WTC11 (cell line): ENCODE measurements around the gene IL2RA. TPM values are rescaled to one million over a fixed set of nuclear protein-coding genes. Genes with fewer than 3 reads are reported as not detected.
A peak's percentile ranks its signal among the peaks of the same experiment; 100 is the strongest.

ENCODE experiments used
- ATAC-seq: fragments of 200-7000 bp; cut with Tn5 transposase; 2 replicates; pipeline ENCODE4 v1.10.0; 2021; ENCODE audit warnings: mild to moderate bottlenecking, moderate library complexity
- CTCF ChIA-PET: fragments of 300-600 bp; sonication (Branson Sonifier 250); formaldehyde crosslinking; loops from one replicate; lab custom pipeline; 2021; ENCODE audit warnings: antibody characterized with exemption; lab: Charles Lee
- POLR2A ChIA-PET: fragments of 350-600 bp; sonication (Branson Sonifier 250); formaldehyde crosslinking; loops from one replicate; lab custom pipeline; 2021; ENCODE audit warnings: antibody characterized with exemption; lab: Charles Lee
- DNase-seq: peaks from one replicate; pipeline ENCODE4 v3.0.0; 2021; ENCODE audit warnings: low spot score
- H3K27ac Mint-ChIP-seq: 2 replicates; pipeline ENCODE4 v1.8.0; 2021; ENCODE audit warnings: mixed read lengths
- H3K27me3 Mint-ChIP-seq: 2 replicates; pipeline ENCODE4 v1.8.0; 2021; ENCODE audit warnings: low read depth, mild to moderate bottlenecking, moderate library complexity, mixed read lengths
- H3K36me3 Mint-ChIP-seq: 2 replicates; pipeline ENCODE4 v1.8.0; 2021; ENCODE audit warnings: mixed read lengths
- H3K4me1 Mint-ChIP-seq: 2 replicates; pipeline ENCODE4 v1.8.0; 2022; ENCODE audit warnings: mixed read lengths
- H3K4me3 Mint-ChIP-seq: 2 replicates; pipeline ENCODE4 v1.8.0; 2021; ENCODE audit warnings: mild to moderate bottlenecking, moderate library complexity, mixed read lengths
- H3K9me3 Mint-ChIP-seq: 2 replicates; pipeline ENCODE4 v1.8.0; 2021; ENCODE audit warnings: mixed read lengths
- ARID4B ChIP-seq: sonication (generic); formaldehyde crosslinking; IDR thresholded peaks from 2 replicates; pipeline ENCODE4 v1.8.0; 2023; ENCODE audit warnings: missing genetic modification reagents, mild to moderate bottlenecking, borderline replicate concordance
- ESRRA ChIP-seq: sonication (generic); formaldehyde crosslinking; IDR thresholded peaks from 2 replicates; pipeline ENCODE4 v1.8.1; 2022; ENCODE audit warnings: mild to moderate bottlenecking, missing genetic modification reagents, borderline replicate concordance
- FOXK1 ChIP-seq: sonication (generic); formaldehyde crosslinking; IDR thresholded peaks from 2 replicates; pipeline ENCODE4 v1.8.0; 2022; ENCODE audit warnings: mild to moderate bottlenecking, moderate library complexity, missing genetic modification reagents
- FOXP4 ChIP-seq: sonication (generic); formaldehyde crosslinking; IDR thresholded peaks from 2 replicates; pipeline ENCODE4 v1.8.0; 2022; ENCODE audit warnings: mild to moderate bottlenecking, missing genetic modification reagents
- GABPB1 ChIP-seq: sonication (generic); formaldehyde crosslinking; IDR thresholded peaks from 2 replicates; pipeline ENCODE4 v1.8.1; 2023; ENCODE audit warnings: mild to moderate bottlenecking, missing genetic modification reagents
- HMGXB4 ChIP-seq: sonication (generic); formaldehyde crosslinking; IDR thresholded peaks from 2 replicates; pipeline ENCODE4 v1.8.1; 2023; ENCODE audit warnings: mild to moderate bottlenecking, moderate library complexity, missing genetic modification reagents
- total RNA-seq: library from RNA; stranded (reverse); gene quantifications from 3 replicates; pipeline ENCODE4 v1.2.3, GENCODE V29; 2021
- TF ChIP-seq, protein P1 (sequence below): fragments of 200-600 bp; IDR thresholded peaks from 2 replicates; pipeline ENCODE4 v1.8.0; 2022; ENCODE audit warnings: antibody characterized with exemption
- TF ChIP-seq, protein P2 (sequence below): sonication (generic); formaldehyde crosslinking; IDR thresholded peaks from 2 replicates; pipeline ENCODE4 v1.8.0; 2022; ENCODE audit warnings: mild to moderate bottlenecking, missing genetic modification reagents
- TF ChIP-seq, protein P3 (sequence below): fragments of 250-450 bp; sonication (Bioruptor Pico); IDR thresholded peaks from 2 replicates; pipeline ENCODE4 v2.1.2; 2022; ENCODE audit warnings: mild to moderate bottlenecking, moderate library complexity

Gene IL2RA
- total RNA-seq, 1 experiment from 2014 or later, result 0.31 TPM

- DNase-seq (peak; percentile 92), ATAC-seq (peak; percentile 68)
- Mint-ChIP-seq H3K36me3 (no peaks in the 10 kb centered on the region), H3K27ac (peak overlapping the region; percentile 76; the same call in 1 of the 2 replicates), H3K9me3 (peaks cover 8% of the 10 kb centered on the region), H3K27me3 (no peaks in the 10 kb centered on the region; the same call in 1 of the 2 replicates)
- CTCF ChIA-PET, result interaction anchor here (0.5 to 2.6 kb wide), 43 partner anchors 7 to 521 kb away, joined by 3 to 47 read pairs (median 5); partner anchors contain the start of genes ANKRD16, FBH1, IL15RA and PFKFB3
- TF ChIP-seq ARID4B (CRISPR knock-in tag) (peak; percentile 62; the same call in 1 of the 2 replicates), HMGXB4 (peak; percentile 47; the same call in 1 of the 2 replicates), FOXK1 (CRISPR knock-in tag) (peak; percentile 92), ESRRA (no peak), FOXP4 (CRISPR knock-in tag) (peak; percentile 82; the same call in 1 of the 2 replicates), GABPB1 (CRISPR knock-in tag) (peak; percentile 45; the same call in 1 of the 2 replicates)
- TF ChIP-seq, protein P1, sequence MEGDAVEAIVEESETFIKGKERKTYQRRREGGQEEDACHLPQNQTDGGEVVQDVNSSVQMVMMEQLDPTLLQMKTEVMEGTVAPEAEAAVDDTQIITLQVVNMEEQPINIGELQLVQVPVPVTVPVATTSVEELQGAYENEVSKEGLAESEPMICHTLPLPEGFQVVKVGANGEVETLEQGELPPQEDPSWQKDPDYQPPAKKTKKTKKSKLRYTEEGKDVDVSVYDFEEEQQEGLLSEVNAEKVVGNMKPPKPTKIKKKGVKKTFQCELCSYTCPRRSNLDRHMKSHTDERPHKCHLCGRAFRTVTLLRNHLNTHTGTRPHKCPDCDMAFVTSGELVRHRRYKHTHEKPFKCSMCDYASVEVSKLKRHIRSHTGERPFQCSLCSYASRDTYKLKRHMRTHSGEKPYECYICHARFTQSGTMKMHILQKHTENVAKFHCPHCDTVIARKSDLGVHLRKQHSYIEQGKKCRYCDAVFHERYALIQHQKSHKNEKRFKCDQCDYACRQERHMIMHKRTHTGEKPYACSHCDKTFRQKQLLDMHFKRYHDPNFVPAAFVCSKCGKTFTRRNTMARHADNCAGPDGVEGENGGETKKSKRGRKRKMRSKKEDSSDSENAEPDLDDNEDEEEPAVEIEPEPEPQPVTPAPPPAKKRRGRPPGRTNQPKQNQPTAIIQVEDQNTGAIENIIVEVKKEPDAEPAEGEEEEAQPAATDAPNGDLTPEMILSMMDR, result peak; percentile 55
- TF ChIP-seq, protein P2, sequence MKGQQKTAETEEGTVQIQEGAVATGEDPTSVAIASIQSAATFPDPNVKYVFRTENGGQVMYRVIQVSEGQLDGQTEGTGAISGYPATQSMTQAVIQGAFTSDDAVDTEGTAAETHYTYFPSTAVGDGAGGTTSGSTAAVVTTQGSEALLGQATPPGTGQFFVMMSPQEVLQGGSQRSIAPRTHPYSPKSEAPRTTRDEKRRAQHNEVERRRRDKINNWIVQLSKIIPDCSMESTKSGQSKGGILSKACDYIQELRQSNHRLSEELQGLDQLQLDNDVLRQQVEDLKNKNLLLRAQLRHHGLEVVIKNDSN, result 0 out of 2 replicates have a peak, but pooled peaks have one; percentile 9
- TF ChIP-seq, protein P3, sequence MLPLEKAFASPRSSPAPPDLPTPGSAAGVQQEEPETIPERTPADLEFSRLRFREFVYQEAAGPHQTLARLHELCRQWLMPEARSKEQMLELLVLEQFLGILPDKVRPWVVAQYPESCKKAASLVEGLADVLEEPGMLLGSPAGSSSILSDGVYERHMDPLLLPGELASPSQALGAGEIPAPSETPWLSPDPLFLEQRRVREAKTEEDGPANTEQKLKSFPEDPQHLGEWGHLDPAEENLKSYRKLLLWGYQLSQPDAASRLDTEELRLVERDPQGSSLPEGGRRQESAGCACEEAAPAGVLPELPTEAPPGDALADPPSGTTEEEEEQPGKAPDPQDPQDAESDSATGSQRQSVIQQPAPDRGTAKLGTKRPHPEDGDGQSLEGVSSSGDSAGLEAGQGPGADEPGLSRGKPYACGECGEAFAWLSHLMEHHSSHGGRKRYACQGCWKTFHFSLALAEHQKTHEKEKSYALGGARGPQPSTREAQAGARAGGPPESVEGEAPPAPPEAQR (CRISPR knock-in tag), result no peak
- TF ChIP-seq, all 79 proteins: peak for 7
- Mint-ChIP-seq H3K4me3 (no peak overlapping the region), H3K4me1 (peaks cover 38% of the 10 kb centered on the region)
- POLR2A ChIA-PET, result interaction anchor here (0.6 to 1.3 kb wide), 4 partner anchors 11 to 197 kb away, joined by 3 to 13 read pairs (median 4); partner anchors contain the start of genes ANKRD16 and FBH1
Observed at GRCh38 chr10:6086375-6087233, 24.4 kb upstream of the IL2RA start.
